ENCODE results near the gene HCST. TPM values are rescaled to one million over a fixed set of nuclear protein-coding genes. Genes with fewer than 3 reads are reported as not detected.
"Not testable (repeated sequence)": the region's sequence is repeated elsewhere in the genome, so short reads cannot be mapped to it uniquely, and the experiment has no call there.

HCST gene
- total and polyA plus RNA-seq, 2 donors from 2014 or later: 10.6 to 16.7 TPM

GRCh38 chr19:35889370-35890112 is 12.8 kb upstream of the HCST start:
- Histone ChIP-seq H3K9ac (ENCODE audit: low read length in 3 of 3) (no peak overlapping the region), H3K4me3 (ENCODE audit: low read length in 3 of 3) (no peak overlapping the region), H3K4me1 (ENCODE audit: control insufficient read depth in 2 of 3, insufficient read depth in 2 of 3, low read depth in 1 of 3, low read length in 3 of 3) (no peaks in the 10 kb centered on the region), H3K9me3 (ENCODE audit: control insufficient read depth in 2 of 3, insufficient read depth in 1 of 3, low read length in 3 of 3) (no peaks in the 10 kb centered on the region), H3K27ac (ENCODE audit: low read depth in 2 of 2, low read length in 2 of 2) (no peak overlapping the region), H3K27me3 (ENCODE audit: control insufficient read depth, insufficient read depth, low read length) (no peaks in the 10 kb centered on the region), H3K36me3 (ENCODE audit: control insufficient read depth in 2 of 3, insufficient read depth in 3 of 3, low read length in 3 of 3) (peaks cover 5 to 20% (median 7%) of the 10 kb centered on the region in 3 donors)
- FAIRE-seq (no peak), DNase-seq (no peak)
- intact Hi-C loops (cut with DNase I): no loop called here
- no peak for TF ChIP-seq CTCF (IDR thresholded peaks at IDR 0.05; ENCODE audit: borderline replicate concordance, extremely low read depth, insufficient read depth)

- FAIRE-seq: no peak
These were observed 12.1 kb upstream of the HCST start for GRCh38 chr19:35890113-35890650.

GRCh38 chr19:35891819-35892218 is 10.5 kb upstream of the HCST start:
- H3K9ac ChIP-seq (ENCODE audit: low read length in 3 of 3); H3K27me3 ChIP-seq (ENCODE audit: control insufficient read depth, insufficient read depth, low read length); H3K4me1 ChIP-seq (ENCODE audit: control insufficient read depth in 2 of 3, insufficient read depth in 2 of 3, low read depth in 1 of 3, low read length in 3 of 3); H3K4me3 ChIP-seq (ENCODE audit: low read length in 3 of 3); H3K27ac ChIP-seq (ENCODE audit: low read depth in 2 of 2, low read length in 2 of 2); H3K9me3 ChIP-seq (ENCODE audit: control insufficient read depth in 2 of 3, insufficient read depth in 1 of 3, low read length in 3 of 3); intact Hi-C loops (cut with DNase I); FAIRE-seq; DNase-seq: not testable (repeated sequence)
- H3K36me3 ChIP-seq (ENCODE audit: control insufficient read depth in 2 of 3, insufficient read depth in 3 of 3, low read length in 3 of 3): peaks cover 5 to 20% (median 7%) of the 10 kb centered on the region in 3 donors

More at GRCh38 chr19:35890113-35890650, 12.1 kb upstream of the HCST start:
- H3K27me3 ChIP-seq (ENCODE audit: control insufficient read depth, insufficient read depth, low read length): no peaks in the 10 kb centered on the region
- TF ChIP-seq CTCF (IDR thresholded peaks at IDR 0.05; ENCODE audit: borderline replicate concordance, extremely low read depth, insufficient read depth): no peak
- no peaks in the 10 kb centered on the region for H3K9me3 ChIP-seq (ENCODE audit: control insufficient read depth in 2 of 3, insufficient read depth in 1 of 3, low read length in 3 of 3)
- no peak overlapping the region for H3K4me3 ChIP-seq (ENCODE audit: low read length in 3 of 3)
- no peak for DNase-seq
- no peaks in the 10 kb centered on the region for H3K4me1 ChIP-seq (ENCODE audit: control insufficient read depth in 2 of 3, insufficient read depth in 2 of 3, low read depth in 1 of 3, low read length in 3 of 3)
- H3K27ac ChIP-seq (ENCODE audit: low read depth in 2 of 2, low read length in 2 of 2): no peak overlapping the region
- no peak overlapping the region for H3K9ac ChIP-seq (ENCODE audit: low read length in 3 of 3)
- peaks cover 5 to 20% (median 7%) of the 10 kb centered on the region in 3 donors for H3K36me3 ChIP-seq (ENCODE audit: control insufficient read depth in 2 of 3, insufficient read depth in 3 of 3, low read length in 3 of 3)
- intact Hi-C loops (cut with DNase I): no loop called here

GRCh38 chr19:35894342-35894741 is 8.0 kb upstream of the HCST start:
- peaks cover 3 to 11% (median 5%) of the 10 kb centered on the region in 3 donors for H3K36me3 ChIP-seq (ENCODE audit: control insufficient read depth in 2 of 3, insufficient read depth in 3 of 3, low read length in 3 of 3)
- intact Hi-C loops (cut with DNase I): no loop called here

More at GRCh38 chr19:35894342-35894741, 8.0 kb upstream of the HCST start:
- no peak for FAIRE-seq
- no peak for TF ChIP-seq CTCF (IDR thresholded peaks at IDR 0.05; ENCODE audit: borderline replicate concordance, extremely low read depth, insufficient read depth)
- no peak overlapping the region for H3K27ac ChIP-seq (ENCODE audit: low read depth in 2 of 2, low read length in 2 of 2)
- no peak for DNase-seq
- H3K4me3 ChIP-seq (ENCODE audit: low read length in 3 of 3): no peak overlapping the region
- H3K9ac ChIP-seq (ENCODE audit: low read length in 3 of 3): no peak overlapping the region
- H3K4me1 ChIP-seq (ENCODE audit: control insufficient read depth in 2 of 3, insufficient read depth in 2 of 3, low read depth in 1 of 3, low read length in 3 of 3): peaks cover 0 to 7% (median 0%) of the 10 kb centered on the region in 3 donors
- no peaks in the 10 kb centered on the region for H3K9me3 ChIP-seq (ENCODE audit: control insufficient read depth in 2 of 3, insufficient read depth in 1 of 3, low read length in 3 of 3)
- no peaks in the 10 kb centered on the region for H3K27me3 ChIP-seq (ENCODE audit: control insufficient read depth, insufficient read depth, low read length)

Data from kidney (tissue), 14 donors.